Middle frontal gyrus (tissue), 1 donor: Measurements from ENCODE around the gene PTPRB.

ENCODE experiments used
- DNase-seq: peaks from one replicate; pipeline ENCODE4 v3.0.0-alpha.2; 2015; ENCODE audit warnings: low spot score; ENCODE audit errors: extremely low spot score

The PTPRB gene

GRCh38 chr12:70644861-70645260, 7.6 kb upstream of the PTPRB start:
- DNase-seq, result no peak

- no peak for DNase-seq
Observed at GRCh38 chr12:70643939-70644338, 6.7 kb upstream of the PTPRB start.

GRCh38 chr12:70641691-70642090, 4.5 kb upstream of the PTPRB start:
- no peak for DNase-seq

- no peak for DNase-seq
Observed at GRCh38 chr12:70640901-70641300, 3.7 kb upstream of the PTPRB start.

- DNase-seq, result no peak
Observed at GRCh38 chr12:70639535-70639934, 2.3 kb upstream of the PTPRB start.

- no peak for DNase-seq
Observed at GRCh38 chr12:70638639-70639360, 1.6 kb upstream of the PTPRB start.

GRCh38 chr12:70635755-70636154, 1.5 kb downstream of the PTPRB start:
- no peak for DNase-seq

GRCh38 chr12:70628701-70629480, 8.3 kb downstream of the PTPRB start:
- no peak for DNase-seq

GRCh38 chr12:70627677-70628076, 9.6 kb downstream of the PTPRB start:
- DNase-seq, result no peak

- DNase-seq, result no peak
Observed at GRCh38 chr12:70626180-70626579, 11.0 kb downstream of the PTPRB start.

GRCh38 chr12:70619471-70620152, 17.6 kb downstream of the PTPRB start:
- no peak for DNase-seq

GRCh38 chr12:70618371-70618770, 18.9 kb downstream of the PTPRB start:
- DNase-seq, result no peak

GRCh38 chr12:70617450-70617849, 19.8 kb downstream of the PTPRB start:
- DNase-seq, result no peak

- no peak for DNase-seq
Observed at GRCh38 chr12:70615174-70615866, 21.9 kb downstream of the PTPRB start.

- no peak for DNase-seq
Observed at GRCh38 chr12:70609739-70610491, 27.3 kb downstream of the PTPRB start.

- no peak for DNase-seq
Observed at GRCh38 chr12:70609203-70609602, 28.0 kb downstream of the PTPRB start.

GRCh38 chr12:70608184-70608583, 29.0 kb downstream of the PTPRB start:
- DNase-seq, result no peak

- no peak for DNase-seq
Observed at GRCh38 chr12:70607107-70607506, 30.1 kb downstream of the PTPRB start.

GRCh38 chr12:70605976-70606375, 31.3 kb downstream of the PTPRB start:
- no peak for DNase-seq

- DNase-seq, result no peak
Observed at GRCh38 chr12:70604662-70605061, 32.6 kb downstream of the PTPRB start.

GRCh38 chr12:70603044-70603443, 34.2 kb downstream of the PTPRB start:
- no peak for DNase-seq
